Astrocyte of the spinal cord (primary cell): ENCODE results near the gene KCND3.

Experiments used
- DNase-seq: peaks from one replicate; pipeline ENCODE4 v3.0.0; 2011; ENCODE audit warnings: low read depth, low spot score
- H3K4me3 ChIP-seq: 2 replicates; pipeline ENCODE4 v1.5.1; 2011; ENCODE audit warnings: low read depth, mild to moderate bottlenecking, low read length, moderate library complexity
- CTCF ChIP-seq: IDR thresholded peaks from 2 replicates; pipeline ENCODE4 v1.5.1; 2012; ENCODE audit warnings: low read depth, mild to moderate bottlenecking, low read length, inconsistent platforms
- in situ Hi-C: cut with HindIII; loops from 2 replicates; pipeline ENCODE4 v1.10.0; 2017; ENCODE audit warnings: low sequenced_read_pairs

KCND3 gene

GRCh38 chr1:111822138-111822537 lies 167.3 kb downstream of the KCND3 start:
- TF ChIP-seq CTCF = no peak
- in situ Hi-C loops = no loop called here
- no peak overlapping the region for H3K4me3 ChIP-seq

GRCh38 chr1:111821121-111821745 lies 168.2 kb downstream of the KCND3 start:
- no peak for DNase-seq
- no peak for TF ChIP-seq CTCF
- in situ Hi-C loops = no loop called here
- H3K4me3 ChIP-seq = no peak overlapping the region

More at GRCh38 chr1:111822138-111822537, 167.3 kb downstream of the KCND3 start:
- DNase-seq = no peak

- no peak for TF ChIP-seq CTCF
- no peak overlapping the region for H3K4me3 ChIP-seq
- in situ Hi-C loops = no loop called here
- DNase-seq = no peak
These were observed 169.8 kb downstream of the KCND3 start for GRCh38 chr1:111819566-111820263.

GRCh38 chr1:111818546-111818945 lies 170.9 kb downstream of the KCND3 start:
- TF ChIP-seq CTCF = no peak
- DNase-seq = no peak
- in situ Hi-C loops = no loop called here
- H3K4me3 ChIP-seq = no peak overlapping the region

GRCh38 chr1:111818081-111818480 lies 171.4 kb downstream of the KCND3 start:
- no peak for DNase-seq
- no peak overlapping the region for H3K4me3 ChIP-seq
- in situ Hi-C loops = no loop called here
- TF ChIP-seq CTCF = no peak

GRCh38 chr1:111814642-111815041 lies 174.8 kb downstream of the KCND3 start:
- in situ Hi-C loops = no loop called here
- TF ChIP-seq CTCF = no peak
- H3K4me3 ChIP-seq = no peak overlapping the region
- no peak for DNase-seq
